Cerebellar cortex (tissue), 1 donor: ENCODE data around the gene GRK5.
A peak's percentile ranks its signal among the peaks of the same experiment; 100 is the strongest.

ENCODE experiments used
- DNase-seq: peaks from one replicate; pipeline ENCODE4 v3.0.0-alpha.2; 2015; ENCODE audit warnings: low spot score

GRK5 gene

GRCh38 chr10:119341459-119342301, 134.3 kb downstream of the GRK5 start:
- no peak for DNase-seq

- no peak for DNase-seq
These were observed 135.0 kb downstream of the GRK5 start for GRCh38 chr10:119342335-119342734.

- DNase-seq: peak; percentile 16
These were observed 135.7 kb downstream of the GRK5 start for GRCh38 chr10:119343011-119343601.

- peak; percentile 50 for DNase-seq
These were observed 137.0 kb downstream of the GRK5 start for GRCh38 chr10:119344381-119344780.

- DNase-seq: no peak
These were observed 138.9 kb downstream of the GRK5 start for GRCh38 chr10:119346095-119346832.

- DNase-seq: no peak
These were observed 140.0 kb downstream of the GRK5 start for GRCh38 chr10:119347181-119347974.

GRCh38 chr10:119348106-119348505, 140.7 kb downstream of the GRK5 start:
- no peak for DNase-seq

GRCh38 chr10:119348516-119349240, 141.3 kb downstream of the GRK5 start:
- no peak for DNase-seq

- DNase-seq: no peak
These were observed 142.0 kb downstream of the GRK5 start for GRCh38 chr10:119349341-119349740.

GRCh38 chr10:119349937-119350501, 142.6 kb downstream of the GRK5 start:
- DNase-seq: no peak

- no peak for DNase-seq
These were observed 143.2 kb downstream of the GRK5 start for GRCh38 chr10:119350502-119351097.

- no peak for DNase-seq
These were observed 143.8 kb downstream of the GRK5 start for GRCh38 chr10:119351189-119351588.

- DNase-seq: no peak
These were observed 144.7 kb downstream of the GRK5 start for GRCh38 chr10:119352042-119352441.

GRCh38 chr10:119352807-119353206, 145.4 kb downstream of the GRK5 start:
- DNase-seq: no peak

- DNase-seq: no peak
These were observed 146.1 kb downstream of the GRK5 start for GRCh38 chr10:119353421-119353820.

- no peak for DNase-seq
These were observed 148.6 kb downstream of the GRK5 start for GRCh38 chr10:119355930-119356329.

GRCh38 chr10:119357412-119358151, 150.2 kb downstream of the GRK5 start:
- no peak for DNase-seq

- no peak for DNase-seq
These were observed 150.8 kb downstream of the GRK5 start for GRCh38 chr10:119358152-119358512.

GRCh38 chr10:119358567-119358966, 151.2 kb downstream of the GRK5 start:
- no peak for DNase-seq

- DNase-seq: no peak
These were observed 151.7 kb downstream of the GRK5 start for GRCh38 chr10:119359025-119359424.
